Astrocyte of the cerebellum (primary cell): ENCODE data around the gene PAFAH1B2.
"Not testable (repeated sequence)": the region's sequence is repeated elsewhere in the genome, so short reads cannot be mapped to it uniquely, and the experiment has no call there.

Experiments
- DNase-seq: peaks from one replicate; pipeline ENCODE4 v3.0.0-alpha.2; 2011; ENCODE audit warnings: low read depth
- H3K4me3 ChIP-seq: 2 replicates; pipeline ENCODE4 v1.5.1; 2011; ENCODE audit warnings: mild to moderate bottlenecking, low read depth, low read length, moderate library complexity
- CTCF ChIP-seq: IDR thresholded peaks from 2 replicates; pipeline ENCODE4 v1.5.1; 2012; ENCODE audit warnings: low read length, low read depth, moderate library complexity, mild to moderate bottlenecking; ENCODE audit errors: missing control alignments
- in situ Hi-C: cut with HindIII; loops from 2 replicates; pipeline ENCODE4 v1.10.0; 2017; ENCODE audit warnings: low sequenced_read_pairs

PAFAH1B2 gene

GRCh38 chr11:117182551-117182935, 38.5 kb downstream of the PAFAH1B2 start:
- in situ Hi-C loops: no loop called here

GRCh38 chr11:117183178-117183577, 39.1 kb downstream of the PAFAH1B2 start:
- in situ Hi-C loops, H3K4me3 ChIP-seq, DNase-seq: not testable (repeated sequence)

More at GRCh38 chr11:117182551-117182935, 38.5 kb downstream of the PAFAH1B2 start:
- no peak overlapping the region for H3K4me3 ChIP-seq
- DNase-seq: no peak
- no peak for TF ChIP-seq CTCF

DNA sequence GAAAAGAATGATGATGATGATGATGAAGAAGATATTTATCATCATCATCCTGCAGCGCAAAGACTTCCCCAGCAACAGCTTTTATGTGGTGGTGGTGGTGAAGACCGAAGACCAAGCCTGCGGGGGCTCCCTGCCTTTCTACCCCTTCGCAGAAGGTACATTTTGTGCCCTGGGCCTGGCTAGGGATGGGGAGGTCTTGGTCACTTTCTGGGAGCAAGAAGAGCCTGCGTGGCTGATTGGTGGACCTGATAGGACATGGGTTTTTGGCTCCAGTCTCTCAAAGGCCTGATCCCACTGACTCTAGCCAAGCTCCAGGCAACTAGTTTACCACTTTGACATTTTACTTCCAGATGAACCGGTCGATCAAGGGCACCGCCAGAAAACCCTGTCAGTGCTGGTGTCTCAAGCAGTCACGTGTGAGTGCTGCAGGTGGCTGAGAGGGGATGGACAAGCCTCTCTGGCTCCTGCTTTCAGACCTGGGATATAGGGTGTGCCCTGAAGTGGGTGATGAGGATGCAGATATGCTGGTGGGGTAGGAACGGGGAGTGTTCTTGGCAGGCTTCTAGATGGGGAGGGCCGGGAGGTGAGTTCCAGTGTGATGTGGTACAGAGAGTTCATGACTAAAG, 39.8 kb downstream of the PAFAH1B2 start:
- in situ Hi-C loops: no loop called here
- no peak overlapping the region for H3K4me3 ChIP-seq
- TF ChIP-seq CTCF: no peak
- DNase-seq: no peak

DNA sequence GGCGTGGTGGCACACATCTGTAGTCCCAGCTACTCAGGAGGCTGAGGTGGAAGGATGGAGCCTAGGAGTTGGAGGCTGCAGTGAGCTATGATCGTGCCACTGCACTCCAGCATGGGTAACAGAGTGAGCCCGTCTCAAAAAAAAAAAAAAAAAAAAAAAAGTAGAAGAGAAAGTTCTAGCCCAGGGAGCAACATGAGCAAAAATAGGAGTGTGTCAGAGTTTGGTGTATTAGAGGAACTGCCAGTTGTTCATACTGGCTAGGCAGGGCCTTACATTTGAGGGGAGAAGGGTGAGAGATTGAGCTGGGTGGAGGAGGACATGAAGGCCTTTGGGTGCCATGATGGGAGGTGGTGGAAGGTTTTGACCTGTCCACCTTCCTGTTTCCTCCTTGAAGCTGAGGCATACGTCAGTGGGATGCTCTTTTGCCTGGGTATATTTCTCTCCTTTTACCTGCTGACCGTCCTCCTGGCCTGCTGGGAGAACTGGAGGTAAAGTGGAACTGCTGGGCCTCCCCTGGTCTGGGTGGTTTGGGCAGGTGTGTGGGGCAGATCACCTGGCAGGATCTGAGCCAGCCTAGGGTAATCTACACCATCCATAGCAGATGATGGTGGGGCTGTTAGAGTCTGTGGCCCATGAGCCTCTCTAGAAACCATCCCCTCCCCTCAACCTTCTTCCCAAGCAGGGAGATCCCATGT, 41.8 kb downstream of the PAFAH1B2 start:
- no peak overlapping the region for H3K4me3 ChIP-seq
- DNase-seq: no peak
- no peak for TF ChIP-seq CTCF
- in situ Hi-C loops: no loop called here

GRCh38 chr11:117186431-117186761, 42.3 kb downstream of the PAFAH1B2 start:
- DNase-seq: no peak
- in situ Hi-C loops: no loop called here
- TF ChIP-seq CTCF: no peak
- H3K4me3 ChIP-seq: no peak overlapping the region

DNA sequence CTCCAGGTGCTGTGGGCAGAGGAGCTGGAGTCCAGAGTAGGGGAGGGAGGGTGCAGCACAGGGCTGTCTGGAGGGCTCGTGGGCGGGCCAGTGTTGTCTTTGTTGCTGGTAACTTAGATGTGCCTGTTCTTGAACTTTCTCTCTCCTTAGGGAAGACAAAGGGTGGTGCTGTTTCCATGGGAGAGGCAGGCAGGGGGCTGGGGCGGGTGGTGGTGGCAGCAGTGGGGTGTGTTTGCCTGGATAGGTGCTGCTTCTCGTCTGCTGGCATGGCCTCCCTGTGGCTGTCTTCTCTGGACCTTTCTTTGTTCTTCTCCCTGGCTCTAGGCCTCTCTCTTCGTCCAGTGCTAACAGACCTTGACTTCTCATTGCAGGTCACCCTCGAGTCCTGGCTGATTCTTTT, 42.9 kb downstream of the PAFAH1B2 start:
- no peak for TF ChIP-seq CTCF
- in situ Hi-C loops: no loop called here
- no peak overlapping the region for H3K4me3 ChIP-seq
- no peak for DNase-seq

DNA sequence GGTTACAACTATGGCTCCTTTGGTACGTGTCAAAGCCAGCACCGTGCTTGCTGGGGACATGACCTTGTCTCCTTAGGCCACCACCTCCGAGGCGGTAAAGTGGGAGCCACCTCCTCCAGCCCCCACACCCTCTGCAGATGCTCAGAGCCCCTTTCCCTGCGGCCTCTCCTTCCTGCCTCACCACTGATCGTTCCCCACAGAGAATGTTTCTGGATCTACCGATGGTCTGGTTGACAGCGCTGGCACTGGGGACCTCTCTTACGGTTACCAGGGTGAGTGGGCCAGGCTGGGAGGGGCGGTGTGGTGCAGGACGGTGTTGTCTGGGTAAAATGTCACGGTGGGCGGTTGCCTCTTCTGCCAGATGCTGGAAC, 43.3 kb downstream of the PAFAH1B2 start:
- no peak overlapping the region for H3K4me3 ChIP-seq
- no peak for DNase-seq
- in situ Hi-C loops: no loop called here
- no peak for TF ChIP-seq CTCF
